Measurements from ENCODE around the gene TTC9B.
"Not testable (repeated sequence)": the region's sequence is repeated elsewhere in the genome, so short reads cannot be mapped to it uniquely, and the experiment has no call there.

The TTC9B gene

GRCh38 chr19:40210889-40211288, 7.3 kb downstream of the TTC9B start:
- no peak for DNase-seq

GRCh38 chr19:40208602-40209001, 9.6 kb downstream of the TTC9B start:
- no peak for DNase-seq

- DNase-seq = no peak
Observed at GRCh38 chr19:40205760-40206159, 12.4 kb downstream of the TTC9B start.

GRCh38 chr19:40204381-40204780, 13.8 kb downstream of the TTC9B start:
- DNase-seq = no peak

- no peak for DNase-seq
Observed at GRCh38 chr19:40200341-40201099, 17.7 kb downstream of the TTC9B start.

GRCh38 chr19:40198272-40198990, 19.8 kb downstream of the TTC9B start:
- no peak for DNase-seq

GRCh38 chr19:40193587-40193849, 24.7 kb downstream of the TTC9B start:
- no peak for DNase-seq

GRCh38 chr19:40192758-40193586, 25.2 kb downstream of the TTC9B start:
- no peak for DNase-seq

GRCh38 chr19:40191836-40192646, 26.1 kb downstream of the TTC9B start:
- no peak for DNase-seq

GRCh38 chr19:40190891-40191835, 27.0 kb downstream of the TTC9B start, which contains the start of gene MAP3K10:
MAP3K10 (plus strand) TSS chr19:40191426; CDS start chr19:40192032, 606 bp downstream.
- DNase-seq = peak; percentile 37

- DNase-seq = no peak
Observed at GRCh38 chr19:40184273-40184672, 33.9 kb downstream of the TTC9B start.

GRCh38 chr19:40178756-40179155, 39.4 kb downstream of the TTC9B start:
- no peak for DNase-seq

GRCh38 chr19:40177286-40178070, 40.7 kb downstream of the TTC9B start:
- no peak for DNase-seq

- no peak for DNase-seq
Observed at GRCh38 chr19:40175820-40176219, 42.4 kb downstream of the TTC9B start.

GRCh38 chr19:40174092-40174491, 44.1 kb downstream of the TTC9B start:
- DNase-seq = no peak

GRCh38 chr19:40171293-40171692, 46.9 kb downstream of the TTC9B start:
- DNase-seq = not testable (repeated sequence)

- not testable (repeated sequence) for DNase-seq
Observed at GRCh38 chr19:40170303-40170989, 47.7 kb downstream of the TTC9B start.

- DNase-seq = not testable (repeated sequence)
Observed at GRCh38 chr19:40169482-40170302, 48.5 kb downstream of the TTC9B start.

Measured in NCI-H2029 (cell line).